HG03025 (cell line): ENCODE measurements around the gene FLRT2.

Experiments used
- ATAC-seq: cut with Tn5 transposase; IDR thresholded peaks from one replicate; pipeline ENCODE4 v1.9.1; 2021; ENCODE audit warnings: mild to moderate bottlenecking, moderate library complexity; ENCODE audit not compliant: unreplicated experiment, low FRiP score

Gene FLRT2

GRCh38 chr14:85528897-85529631 is 880 bp upstream of the FLRT2 start:
- no peak for ATAC-seq

DNA sequence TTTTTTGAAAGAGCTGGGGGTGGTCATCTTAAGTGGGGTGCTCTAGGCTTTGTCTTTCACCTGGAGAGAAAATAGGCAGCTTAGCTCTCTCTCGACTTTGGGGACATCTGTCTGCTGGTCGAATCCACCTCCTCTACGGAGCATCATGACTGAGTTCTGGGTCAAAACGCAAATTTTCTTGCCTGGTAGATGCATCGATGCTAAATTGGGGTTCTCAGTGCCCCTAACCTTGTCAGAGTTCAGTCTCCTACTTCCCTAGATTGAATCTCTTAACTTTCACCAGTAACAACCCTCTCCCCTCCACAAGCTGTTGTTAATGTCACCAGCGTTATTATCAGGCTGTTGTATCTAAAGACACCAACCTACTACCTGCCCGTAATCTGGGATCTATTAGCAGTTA is 682 bp downstream of the FLRT2 start:
- no peak for ATAC-seq

- ATAC-seq, result no peak
Observed at GRCh38 chr14:85531141-85531586, 1.2 kb downstream of the FLRT2 start.

DNA sequence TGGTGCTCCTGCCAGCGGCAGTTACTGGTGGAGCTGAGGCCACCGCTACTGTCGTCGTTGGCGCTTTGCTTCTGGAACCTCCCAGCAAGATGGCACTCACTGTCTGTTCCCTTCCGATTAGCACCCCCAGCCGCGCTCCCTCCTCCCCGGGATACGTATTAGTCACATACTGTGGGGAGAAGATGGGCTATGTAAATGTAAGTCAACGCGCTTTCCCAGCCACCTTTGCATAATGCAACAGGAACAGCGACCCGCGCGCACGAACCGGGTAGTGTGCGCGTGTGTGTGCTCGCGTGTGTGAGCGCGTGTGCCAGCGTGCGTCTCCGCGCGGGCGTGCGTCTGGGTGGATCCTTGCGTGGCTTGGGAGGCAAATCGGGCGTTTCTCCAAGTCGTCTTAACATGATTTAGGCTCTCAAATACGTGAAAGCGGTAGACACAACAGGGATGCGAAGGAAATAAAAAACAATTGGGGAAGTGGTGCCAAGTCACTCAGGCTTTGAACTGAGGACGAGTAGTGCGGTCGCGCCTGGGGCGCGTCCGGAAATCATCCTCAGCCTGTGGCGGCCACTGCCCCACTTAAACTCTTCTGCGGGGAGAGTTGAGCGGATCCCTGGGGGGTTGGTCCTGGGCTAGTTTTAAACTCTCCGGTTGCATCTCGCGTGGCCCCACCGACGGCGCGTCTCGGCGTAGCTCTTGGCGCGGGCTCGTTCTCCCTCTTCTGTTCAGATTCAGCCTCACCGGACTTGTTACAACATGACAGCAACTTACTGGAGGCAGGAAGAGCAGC is 1.8 kb downstream of the FLRT2 start:
- no peak for ATAC-seq

- no peak for ATAC-seq
Observed at GRCh38 chr14:85532374-85533022, 2.6 kb downstream of the FLRT2 start.

- no peak for ATAC-seq
Observed at GRCh38 chr14:85533023-85533860, 3.3 kb downstream of the FLRT2 start.

GRCh38 chr14:85533861-85534291 is 3.9 kb downstream of the FLRT2 start:
- no peak for ATAC-seq

- no peak for ATAC-seq
Observed at GRCh38 chr14:85534458-85535293, 4.7 kb downstream of the FLRT2 start.

DNA sequence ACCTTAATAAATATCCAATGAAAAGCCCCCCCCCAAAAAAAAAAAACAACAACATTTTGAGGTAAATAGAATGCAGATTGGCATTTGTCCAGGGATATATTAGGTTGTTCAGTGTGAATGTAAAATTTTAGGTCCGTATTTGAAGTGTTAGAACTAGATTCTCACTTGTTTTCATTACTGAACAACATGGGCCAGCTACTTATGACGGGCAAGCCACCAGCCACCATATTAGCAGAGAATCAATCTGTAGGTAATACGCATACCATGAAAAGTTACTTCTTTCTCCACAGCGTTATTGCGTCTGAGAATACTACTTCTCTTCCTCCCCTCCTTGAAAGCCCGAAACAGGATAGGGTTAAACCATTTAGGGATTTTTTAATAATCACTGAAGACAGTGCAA is 5.4 kb downstream of the FLRT2 start:
- no peak for ATAC-seq

- ATAC-seq, result no peak
Observed at GRCh38 chr14:85535991-85536832, 6.3 kb downstream of the FLRT2 start.

- ATAC-seq, result no peak
Observed at GRCh38 chr14:85536833-85537190, 6.9 kb downstream of the FLRT2 start.

- no peak for ATAC-seq
Observed at GRCh38 chr14:85537526-85537925, 7.6 kb downstream of the FLRT2 start.

- ATAC-seq, result no peak
Observed at GRCh38 chr14:85538636-85539035, 8.7 kb downstream of the FLRT2 start.

DNA sequence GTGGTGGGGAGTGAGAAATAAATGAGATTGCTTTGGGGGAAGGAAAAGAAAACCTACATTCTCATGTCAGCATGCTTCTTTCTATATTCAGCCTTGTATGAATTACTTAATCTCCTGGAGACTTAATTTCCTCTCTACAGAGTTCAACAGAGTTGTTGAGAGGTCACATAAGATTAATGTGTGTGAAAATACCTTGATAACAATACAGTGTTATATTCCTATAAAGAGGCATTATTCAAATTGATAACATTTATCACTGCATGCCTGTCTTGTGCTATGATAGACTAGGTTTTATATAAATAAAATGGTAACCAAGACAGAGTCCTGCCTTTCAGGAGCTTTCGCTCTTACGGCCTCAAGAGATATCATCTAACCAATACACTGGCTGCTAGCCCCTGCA is 9.6 kb downstream of the FLRT2 start:
- no peak for ATAC-seq

DNA sequence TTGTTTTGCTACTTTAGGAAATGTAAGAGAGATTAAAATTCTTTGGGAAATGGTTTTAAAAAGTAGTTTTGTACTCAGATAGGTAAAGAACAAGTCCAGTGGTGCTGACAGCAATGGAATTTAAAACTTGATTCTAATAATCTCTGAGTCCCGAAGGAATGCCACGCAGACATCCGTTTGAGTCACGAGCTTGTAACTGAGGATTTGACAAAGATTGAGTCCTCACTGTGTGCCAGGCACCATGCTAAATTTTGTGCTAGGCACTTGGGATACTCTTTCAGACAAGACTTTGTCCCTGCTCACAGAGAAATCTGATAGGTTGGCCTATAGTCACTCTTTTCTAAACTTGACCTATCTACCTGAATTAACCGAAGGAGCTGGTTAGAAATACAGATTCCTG is 12.7 kb downstream of the FLRT2 start:
- ATAC-seq, result no peak

GRCh38 chr14:85545738-85546137 is 15.8 kb downstream of the FLRT2 start:
- ATAC-seq, result no peak

GRCh38 chr14:85546390-85546789 is 16.4 kb downstream of the FLRT2 start:
- no peak for ATAC-seq

- ATAC-seq, result no peak
Observed at GRCh38 chr14:85549697-85550096, 19.8 kb downstream of the FLRT2 start.

- no peak for ATAC-seq
Observed at GRCh38 chr14:85554106-85554505, 24.2 kb downstream of the FLRT2 start.
